IPS-15b (cell line): ENCODE results near the gene RAPGEF1.

Experiments used
- H3K27me3 ChIP-seq: one replicate; pipeline ENCODE4 v1.6.1; 2013; ENCODE audit warnings: low read length; ENCODE audit not compliant: control insufficient read depth, insufficient read depth
- H3K36me3 ChIP-seq: one replicate; pipeline ENCODE4 v1.6.1; 2013; ENCODE audit warnings: low read length; ENCODE audit not compliant: control insufficient read depth, insufficient read depth
- H3K4me1 ChIP-seq: one replicate; pipeline ENCODE4 v1.6.1; 2013; ENCODE audit warnings: mild to moderate bottlenecking, low read length; ENCODE audit not compliant: control insufficient read depth, insufficient read depth
- H3K4me3 ChIP-seq: one replicate; pipeline ENCODE4 v1.5.1; 2013; ENCODE audit warnings: low read depth, low read length
- H3K9ac ChIP-seq: one replicate; pipeline ENCODE4 v1.6.1; 2013; ENCODE audit warnings: low read depth, mild to moderate bottlenecking, low read length
- H3K9me3 ChIP-seq: one replicate; pipeline ENCODE4 v1.6.1; 2013; ENCODE audit warnings: mild to moderate bottlenecking, low read length; ENCODE audit not compliant: control insufficient read depth, insufficient read depth

Gene RAPGEF1

DNA sequence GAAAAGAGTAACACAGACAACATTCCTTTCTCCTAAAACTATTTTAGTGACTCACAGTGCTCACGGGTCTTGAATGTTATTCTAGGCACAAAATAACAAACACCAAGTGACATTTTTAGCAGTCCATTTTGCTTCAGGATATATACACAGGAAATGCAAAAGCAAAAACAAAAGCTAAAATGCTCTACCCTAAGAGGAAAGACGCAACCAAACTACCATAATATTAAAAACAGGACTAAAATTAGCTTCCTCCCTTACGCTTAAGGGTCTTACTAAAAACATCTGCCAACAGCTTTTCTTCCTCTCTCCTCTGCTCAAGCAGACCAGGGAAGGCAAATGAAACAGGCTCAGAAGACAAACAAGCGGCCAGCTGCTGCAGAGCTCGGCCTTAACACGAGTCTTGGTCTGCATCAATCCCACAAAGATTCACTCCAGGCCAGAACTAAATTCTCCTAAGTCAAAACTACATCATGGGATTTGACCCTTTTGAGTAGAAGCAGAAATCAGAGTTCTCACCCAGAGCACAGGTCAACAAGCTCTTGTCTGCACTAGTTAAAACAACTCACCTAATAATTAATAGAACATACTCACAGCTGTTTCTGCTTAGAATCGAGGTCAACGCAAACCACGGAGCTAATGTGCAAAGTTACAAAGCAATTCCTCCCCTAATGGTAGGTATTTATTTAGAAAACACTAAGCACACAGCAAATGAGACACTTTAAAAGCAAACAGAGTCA, 62.3 kb downstream of the RAPGEF1 start:
- Histone ChIP-seq H3K9ac (peak overlapping the region; percentile 16), H3K9me3 (no peaks in the 10 kb centered on the region), H3K27me3 (no peaks in the 10 kb centered on the region), H3K4me1 (peaks cover 52% of the 10 kb centered on the region), H3K36me3 (no peaks in the 10 kb centered on the region), H3K4me3 (no peak overlapping the region)

- no peaks in the 10 kb centered on the region for H3K9me3 ChIP-seq
- no peak overlapping the region for H3K9ac ChIP-seq
- H3K4me1 ChIP-seq, result peaks cover 49% of the 10 kb centered on the region
- H3K36me3 ChIP-seq, result no peaks in the 10 kb centered on the region
- no peak overlapping the region for H3K4me3 ChIP-seq
- no peaks in the 10 kb centered on the region for H3K27me3 ChIP-seq
Observed at GRCh38 chr9:131677049-131677443, 62.8 kb downstream of the RAPGEF1 start.

DNA sequence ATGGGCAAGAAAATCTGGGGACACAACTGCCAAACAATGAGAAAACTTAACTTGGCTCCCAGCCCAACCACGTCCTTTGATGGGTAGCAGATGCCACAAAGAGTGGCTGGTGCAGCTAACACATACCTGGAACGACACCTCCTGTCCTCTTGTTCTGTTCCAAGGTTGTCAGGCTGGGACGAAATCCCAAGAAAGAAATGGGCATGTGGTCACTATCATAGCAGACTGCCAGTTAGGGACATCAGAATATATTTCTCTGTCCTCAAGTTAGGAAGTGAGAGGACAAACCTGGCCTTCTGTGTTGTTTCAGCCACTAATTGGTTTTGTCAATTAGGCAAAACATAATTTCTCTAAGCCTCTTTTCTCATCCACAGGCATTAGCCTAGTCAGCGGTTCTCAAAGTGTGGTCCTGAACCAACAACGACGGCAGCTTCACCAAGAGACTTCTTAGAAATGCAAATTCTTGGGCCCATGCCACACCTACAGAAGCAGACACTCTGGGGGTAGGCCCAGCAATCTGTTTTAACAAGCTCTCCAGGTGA, 63.4 kb downstream of the RAPGEF1 start:
- no peaks in the 10 kb centered on the region for H3K36me3 ChIP-seq
- H3K27me3 ChIP-seq, result no peaks in the 10 kb centered on the region
- H3K4me1 ChIP-seq, result peaks cover 45% of the 10 kb centered on the region
- H3K9ac ChIP-seq, result no peak overlapping the region
- H3K9me3 ChIP-seq, result no peaks in the 10 kb centered on the region
- no peak overlapping the region for H3K4me3 ChIP-seq

DNA sequence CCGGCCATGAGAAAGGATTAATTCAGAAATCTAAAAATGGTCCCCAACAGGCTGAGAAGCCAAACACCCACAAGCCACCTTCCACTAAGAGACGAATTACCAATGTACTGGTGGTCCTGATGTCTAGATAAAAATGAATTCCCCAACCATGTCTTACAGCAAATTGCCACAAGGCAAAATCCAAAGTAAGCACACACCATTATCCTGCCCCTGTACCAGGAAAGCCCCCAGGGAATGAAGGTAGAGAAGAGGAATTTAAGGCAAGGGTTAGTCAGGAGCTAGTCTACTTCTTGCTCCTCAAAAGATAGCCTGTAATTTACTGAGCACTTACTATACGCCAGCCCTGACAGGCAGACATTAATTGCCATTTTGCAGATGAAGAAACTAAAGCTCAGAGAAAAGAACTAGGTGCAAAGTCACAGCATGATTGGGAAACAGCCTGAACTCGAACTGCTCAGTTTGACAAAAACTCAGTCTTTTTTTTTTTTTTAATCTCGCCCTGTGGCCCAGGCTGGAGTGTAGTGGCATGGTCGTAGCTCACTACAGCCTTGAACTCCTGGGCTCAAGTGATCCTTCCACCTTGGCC, 64.3 kb downstream of the RAPGEF1 start:
- H3K27me3 ChIP-seq, result no peaks in the 10 kb centered on the region
- H3K9me3 ChIP-seq, result no peaks in the 10 kb centered on the region
- H3K4me3 ChIP-seq, result no peak overlapping the region
- no peak overlapping the region for H3K9ac ChIP-seq
- H3K36me3 ChIP-seq, result no peaks in the 10 kb centered on the region
- H3K4me1 ChIP-seq, result peaks cover 45% of the 10 kb centered on the region

DNA sequence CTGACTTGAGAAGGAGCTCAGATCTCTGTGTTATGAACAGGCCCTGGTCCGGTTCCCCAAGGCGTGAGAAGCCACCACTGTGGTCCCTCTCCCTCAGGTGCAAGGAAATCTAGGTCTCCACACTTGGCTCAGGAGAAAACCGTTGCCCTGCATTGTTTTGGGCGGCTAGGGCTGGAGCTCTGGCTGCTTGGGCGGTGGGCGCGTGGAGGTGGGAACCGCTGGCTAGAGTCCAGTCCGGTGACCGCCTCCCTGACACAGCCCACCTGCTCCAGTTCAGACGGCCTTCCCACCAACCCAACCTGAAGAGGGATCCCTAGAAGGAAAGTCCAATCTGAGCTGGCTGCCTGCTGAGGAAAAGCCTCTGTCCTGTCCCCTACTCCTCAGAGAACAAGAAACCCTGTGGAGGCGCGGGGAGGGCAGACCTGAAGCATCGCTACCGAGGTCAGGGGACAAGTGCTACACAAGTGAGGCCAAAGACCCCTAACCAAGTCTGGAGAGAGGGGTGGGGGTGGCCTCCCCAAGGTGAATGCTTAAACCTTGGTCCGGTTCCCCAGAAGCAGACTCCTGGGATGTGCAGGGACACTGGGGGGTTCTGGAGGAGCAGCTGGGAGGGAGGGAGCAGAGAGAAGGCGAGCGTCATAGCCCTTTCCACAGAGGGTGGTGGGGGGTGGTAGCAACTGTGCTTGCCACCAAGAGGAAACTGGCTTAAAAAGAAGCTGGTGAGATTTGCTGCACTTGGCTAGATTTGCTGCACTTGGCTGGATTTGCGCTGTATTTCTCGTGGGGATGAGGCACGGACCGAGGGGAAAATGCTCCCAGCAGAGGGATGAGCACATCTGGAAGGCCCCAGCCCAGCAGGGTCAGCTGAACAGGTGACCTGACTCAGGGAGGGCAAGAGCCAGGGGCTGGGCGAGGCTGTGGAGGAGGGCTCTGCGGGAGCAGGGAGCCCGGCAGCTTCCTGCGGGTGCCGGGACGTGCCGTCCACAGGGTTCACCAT, 65.2 kb downstream of the RAPGEF1 start:
- Histone ChIP-seq H3K36me3 (no peaks in the 10 kb centered on the region), H3K27me3 (no peaks in the 10 kb centered on the region), H3K9ac (peak overlapping the region; percentile 51), H3K9me3 (no peaks in the 10 kb centered on the region), H3K4me3 (no peak overlapping the region), H3K4me1 (peaks cover 48% of the 10 kb centered on the region)

DNA sequence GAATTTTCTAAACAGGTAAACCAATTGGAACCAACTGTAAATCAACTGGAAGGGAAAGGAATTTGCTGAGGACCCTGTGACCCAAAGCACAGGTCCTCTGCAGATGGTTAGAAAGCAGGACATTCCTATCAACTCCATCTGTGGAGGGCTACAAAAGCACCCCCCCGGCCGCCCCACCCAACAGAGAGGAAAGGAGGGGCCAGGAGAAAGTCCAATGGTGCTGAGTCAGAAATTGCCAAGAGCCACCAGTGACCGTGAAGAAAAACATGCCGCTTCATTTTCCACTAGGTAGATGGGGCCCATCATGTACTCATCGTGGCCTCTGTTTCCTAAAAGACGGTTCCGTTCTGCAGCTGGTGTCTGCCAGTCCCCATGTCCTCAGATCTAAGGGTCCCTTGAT, 66.3 kb downstream of the RAPGEF1 start:
- Histone ChIP-seq H3K9me3 (no peaks in the 10 kb centered on the region), H3K4me1 (peaks cover 44% of the 10 kb centered on the region), H3K27me3 (no peaks in the 10 kb centered on the region), H3K9ac (no peak overlapping the region), H3K4me3 (no peak overlapping the region), H3K36me3 (no peaks in the 10 kb centered on the region)

DNA sequence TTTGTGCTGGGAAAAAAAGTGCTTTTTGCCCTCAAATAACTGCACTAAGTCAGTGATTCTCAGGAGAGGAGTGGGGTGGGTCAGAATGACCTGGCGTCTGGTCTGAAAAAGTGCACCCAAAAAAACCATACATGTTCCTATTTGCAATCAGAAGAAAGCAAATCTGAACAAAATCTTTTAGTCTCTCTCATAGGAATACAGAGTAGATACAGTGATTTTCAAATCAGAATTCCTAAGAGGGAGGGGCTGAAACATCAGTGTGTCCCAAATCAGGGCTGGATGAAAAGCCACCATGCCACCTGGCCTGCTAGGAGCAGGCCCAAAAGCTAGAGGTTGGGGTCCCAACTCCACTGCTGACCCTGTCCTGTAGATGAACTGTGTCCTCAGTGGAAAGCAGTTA, 66.8 kb downstream of the RAPGEF1 start:
- Histone ChIP-seq H3K27me3 (no peaks in the 10 kb centered on the region), H3K4me1 (peaks cover 40% of the 10 kb centered on the region), H3K9me3 (no peaks in the 10 kb centered on the region), H3K4me3 (no peak overlapping the region), H3K36me3 (no peaks in the 10 kb centered on the region), H3K9ac (no peak overlapping the region)

DNA sequence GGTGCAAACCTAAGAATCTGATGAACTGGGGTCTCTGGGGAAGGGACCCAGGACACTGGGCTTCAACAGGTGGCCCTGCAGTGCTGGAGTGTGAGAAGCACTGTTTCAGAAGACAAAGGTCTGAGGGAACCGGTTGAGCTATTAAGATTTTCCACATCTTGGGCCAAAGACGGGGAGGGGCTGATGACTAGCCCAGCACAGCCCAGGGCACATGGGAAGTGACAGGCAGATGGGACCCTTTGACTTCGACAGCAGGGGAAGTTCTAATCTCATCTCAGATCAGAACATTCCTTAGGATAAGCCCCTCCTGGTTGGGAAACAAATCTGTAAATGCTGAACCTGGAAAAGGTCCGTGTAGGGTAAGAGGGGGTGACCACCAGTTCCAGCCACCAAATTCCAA, 67.4 kb downstream of the RAPGEF1 start:
- Histone ChIP-seq H3K36me3 (no peaks in the 10 kb centered on the region), H3K4me3 (no peak overlapping the region), H3K9ac (no peak overlapping the region), H3K4me1 (peaks cover 34% of the 10 kb centered on the region), H3K9me3 (no peaks in the 10 kb centered on the region), H3K27me3 (no peaks in the 10 kb centered on the region)

DNA sequence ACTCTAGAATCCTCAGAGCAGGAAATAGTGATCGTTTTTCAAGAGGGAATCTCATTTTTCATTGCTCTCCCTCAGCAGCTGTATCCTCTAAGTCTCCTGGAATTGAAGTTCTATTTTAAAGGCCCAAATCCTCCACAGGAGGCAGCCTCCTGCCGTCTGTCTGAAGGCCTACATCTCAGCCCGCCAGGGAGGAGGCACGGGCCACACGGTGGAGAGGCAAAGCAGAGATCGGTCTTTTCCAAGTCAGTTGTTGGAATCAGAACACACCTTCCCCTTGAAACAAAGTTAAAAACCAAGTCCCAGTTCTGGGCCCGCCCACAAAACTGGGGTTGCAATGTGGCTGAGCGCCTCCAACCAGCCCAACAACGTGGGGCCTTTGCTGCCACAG, 68.7 kb downstream of the RAPGEF1 start:
- H3K4me1 ChIP-seq, result peaks cover 22% of the 10 kb centered on the region
- no peak overlapping the region for H3K4me3 ChIP-seq
- H3K9me3 ChIP-seq, result no peaks in the 10 kb centered on the region
- H3K27me3 ChIP-seq, result no peaks in the 10 kb centered on the region
- H3K36me3 ChIP-seq, result no peaks in the 10 kb centered on the region
- H3K9ac ChIP-seq, result no peak overlapping the region

DNA sequence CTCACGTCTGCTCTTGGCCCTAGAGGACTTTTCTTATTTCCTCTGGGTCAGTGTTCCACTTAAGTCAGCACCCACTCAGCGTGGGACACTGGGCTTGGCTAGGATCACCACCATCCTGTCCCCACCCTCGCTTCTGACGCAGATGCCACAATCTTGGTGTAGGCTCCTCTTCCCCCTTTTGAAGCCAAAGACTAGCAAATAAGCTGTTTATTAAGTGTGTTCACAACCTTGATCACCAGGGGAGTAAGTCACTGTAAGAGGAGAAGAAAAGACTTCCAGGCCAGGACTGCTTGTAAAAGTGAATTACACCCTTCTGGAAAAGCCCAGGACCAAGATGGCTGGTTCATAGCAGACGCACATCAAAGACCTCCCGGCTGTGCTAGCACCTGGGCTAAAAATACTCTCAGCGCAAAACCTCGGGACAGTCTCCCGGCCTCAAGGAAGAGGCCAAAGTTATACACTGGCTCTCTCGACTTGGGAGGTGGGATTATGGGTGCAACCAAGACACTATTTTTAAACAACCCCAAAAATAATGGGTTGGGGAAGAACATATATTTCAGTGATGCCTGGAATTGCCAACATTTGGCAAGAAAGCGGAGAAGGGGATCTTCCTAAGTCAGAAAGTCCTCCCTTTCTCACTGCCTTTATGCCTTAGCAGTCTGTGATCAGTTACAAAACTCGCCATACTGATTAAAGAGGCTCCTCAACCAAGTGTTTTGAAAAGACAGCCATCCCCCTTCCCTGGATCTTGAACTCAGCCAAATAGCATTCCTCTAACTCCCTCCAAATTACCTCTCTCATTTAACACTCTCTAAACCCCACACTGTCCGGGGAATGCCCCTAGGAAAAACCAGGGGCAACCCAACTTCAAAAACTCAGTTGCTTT, 69.4 kb downstream of the RAPGEF1 start:
- Histone ChIP-seq H3K36me3 (no peaks in the 10 kb centered on the region), H3K9ac (no peak overlapping the region), H3K4me3 (no peak overlapping the region), H3K4me1 (peaks cover 16% of the 10 kb centered on the region), H3K9me3 (no peaks in the 10 kb centered on the region), H3K27me3 (no peaks in the 10 kb centered on the region)
